ENCODE data around the gene PHRF1. TPM values are rescaled to one million over a fixed set of nuclear protein-coding genes. Genes with fewer than 3 reads are reported as not detected.

The PHRF1 gene
- total and polyA plus RNA-seq, 2 donors (not counting 3 experiments of a cell fraction or from before 2014, with no cell fraction given): 14.2 to 39.4 TPM

- Histone ChIP-seq H3K36me3 (ENCODE audit: control insufficient read depth in 2 of 2, extremely low read depth in 1 of 2, insufficient read depth in 2 of 2, low read length in 2 of 2) (peaks cover 6 to 33% of the 10 kb centered on the region in 2 experiments), H3K27ac (ENCODE audit: insufficient read depth, low read depth, low read length) (peak overlapping the region; percentile 66), H3K79me2 (ENCODE audit: control insufficient read depth, insufficient read depth, low read length) (peaks cover 17% of the 10 kb centered on the region), H4K20me1 (replicated peaks; ENCODE audit: control insufficient read depth, extremely low read depth, insufficient read depth, low read length) (no peaks in the 10 kb centered on the region), H3K9me1 (replicated peaks; ENCODE audit: control insufficient read depth, extremely low read depth, insufficient read depth, low read length) (no peaks in the 10 kb centered on the region), H3K9me3 (replicated peaks; ENCODE audit: control insufficient read depth, insufficient read depth, low read length) (no peaks in the 10 kb centered on the region), H3K27me3 (ENCODE audit: control insufficient read depth in 2 of 2, insufficient read depth in 2 of 2, low read length in 2 of 2) (no peaks in the 10 kb centered on the region), H3K9ac (replicated peaks; ENCODE audit: extremely low read depth, insufficient read depth, low read length) (no peak overlapping the region), H3K4me1 (ENCODE audit: control insufficient read depth, extremely low read depth, insufficient read depth, low read length) (peaks cover 11% of the 10 kb centered on the region), H3K4me3 (replicated peaks in 1 of 3; ENCODE audit: insufficient read depth in 1 of 3, low read depth in 1 of 3, low read length in 3 of 3) (no peak overlapping the region), H2AFZ (ENCODE audit: low read depth, low read length) (no peak overlapping the region), H3K4me2 (ENCODE audit: insufficient read depth, low read length) (no peak overlapping the region)
- CTCF ChIA-PET: no interaction called here
- intact Hi-C loops (cut with micrococcal nuclease) (no loop called here), dilution Hi-C loops (cut with MboI; ENCODE audit: extremely low pct_ligation_motif_present, low sequenced_read_pairs) (no loop called here)
- BruUV-seq (replicated peaks): no TSS peak
- POLR2A ChIA-PET: no interaction called here
- no peak for DNase-seq (ENCODE audit: low read depth, low spot score)
- TF ChIP-seq POLR2AphosphoS5 (IDR thresholded peaks at IDR 0.05; ENCODE audit: insufficient read depth, low read depth, low read length): no peak
- FAIRE-seq: no peak
Measured at GRCh38 chr11:587546-587945, 11.3 kb downstream of the PHRF1 start.

GRCh38 chr11:587978-588380 lies 11.7 kb downstream of the PHRF1 start:
- TF ChIP-seq FOS (IDR thresholded peaks at IDR 0.05; ENCODE audit: borderline replicate concordance, insufficient read depth, low read length) (peak; percentile 61), GATA2 (IDR thresholded peaks at IDR 0.05; ENCODE audit: insufficient read depth, insufficient read length, low read depth, low read length) (no peak)
- dilution Hi-C loops (cut with MboI; ENCODE audit: extremely low pct_ligation_motif_present, low sequenced_read_pairs) (no loop called here), intact Hi-C loops (cut with micrococcal nuclease) (no loop called here)
- Histone ChIP-seq H3K36me3 (ENCODE audit: control insufficient read depth in 2 of 2, extremely low read depth in 1 of 2, insufficient read depth in 2 of 2, low read length in 2 of 2) (peaks cover 10 to 38% of the 10 kb centered on the region in 2 experiments), H3K4me3 (replicated peaks in 1 of 3; ENCODE audit: insufficient read depth in 1 of 3, low read depth in 1 of 3, low read length in 3 of 3) (no peak overlapping the region), H3K4me2 (ENCODE audit: insufficient read depth, low read length) (no peak overlapping the region), H3K4me1 (ENCODE audit: control insufficient read depth, extremely low read depth, insufficient read depth, low read length) (peaks cover 11% of the 10 kb centered on the region), H2AFZ (ENCODE audit: low read depth, low read length) (no peak overlapping the region), H4K20me1 (replicated peaks; ENCODE audit: control insufficient read depth, extremely low read depth, insufficient read depth, low read length) (no peaks in the 10 kb centered on the region), H3K27me3 (ENCODE audit: control insufficient read depth in 2 of 2, insufficient read depth in 2 of 2, low read length in 2 of 2) (no peaks in the 10 kb centered on the region), H3K27ac (ENCODE audit: insufficient read depth, low read depth, low read length) (peak overlapping the region; percentile 66), H3K9me3 (replicated peaks; ENCODE audit: control insufficient read depth, insufficient read depth, low read length) (no peaks in the 10 kb centered on the region), H3K9ac (replicated peaks; ENCODE audit: extremely low read depth, insufficient read depth, low read length) (no peak overlapping the region), H3K9me1 (replicated peaks; ENCODE audit: control insufficient read depth, extremely low read depth, insufficient read depth, low read length) (no peaks in the 10 kb centered on the region), H3K79me2 (ENCODE audit: control insufficient read depth, insufficient read depth, low read length) (peaks cover 17% of the 10 kb centered on the region)
- FAIRE-seq (peak; percentile 79), DNase-seq (ENCODE audit: low read depth, low spot score) (no peak)
- no TSS peak for BruUV-seq (replicated peaks)
- CTCF ChIA-PET: no interaction called here
- POLR2A ChIA-PET: no interaction called here
